Stimulated activated CD4-positive, alpha-beta T cell treated with anti-CD3 and anti-CD28 coated beads, Interleukin-4, amount 100 ng/mL, for 24 hours (primary cell): ENCODE data around the gene CAMK1D.
"Not testable (repeated sequence)": the region's sequence is repeated elsewhere in the genome, so short reads cannot be mapped to it uniquely, and the experiment has no call there.

ENCODE experiments used
- DNase-seq: peaks from one replicate; pipeline ENCODE4 v3.0.0-alpha.2; 2020

CAMK1D gene

GRCh38 chr10:12470719-12471118 is 121.4 kb downstream of the CAMK1D start:
- DNase-seq = no peak

GRCh38 chr10:12471135-12471534 is 121.8 kb downstream of the CAMK1D start:
- no peak for DNase-seq

- DNase-seq = no peak
Observed at GRCh38 chr10:12473491-12473890, 124.1 kb downstream of the CAMK1D start.

GRCh38 chr10:12474727-12475412 is 125.5 kb downstream of the CAMK1D start:
- DNase-seq = no peak

- no peak for DNase-seq
Observed at GRCh38 chr10:12476656-12477055, 127.3 kb downstream of the CAMK1D start.

GRCh38 chr10:12479437-12479844 is 130.1 kb downstream of the CAMK1D start:
- no peak for DNase-seq

- DNase-seq = no peak
Observed at GRCh38 chr10:12479924-12480323, 130.6 kb downstream of the CAMK1D start.

GRCh38 chr10:12480440-12480839 is 131.1 kb downstream of the CAMK1D start:
- DNase-seq = no peak

GRCh38 chr10:12481924-12482323 is 132.6 kb downstream of the CAMK1D start:
- no peak for DNase-seq

GRCh38 chr10:12482587-12482986 is 133.2 kb downstream of the CAMK1D start:
- no peak for DNase-seq

GRCh38 chr10:12484002-12484918 is 134.9 kb downstream of the CAMK1D start:
- DNase-seq = no peak

GRCh38 chr10:12484941-12485805 is 135.8 kb downstream of the CAMK1D start:
- peak; percentile 23 for DNase-seq

- DNase-seq = no peak
Observed at GRCh38 chr10:12487366-12487765, 138.0 kb downstream of the CAMK1D start.

- DNase-seq = no peak
Observed at GRCh38 chr10:12488626-12489025, 139.3 kb downstream of the CAMK1D start.

GRCh38 chr10:12489357-12489756 is 140.0 kb downstream of the CAMK1D start:
- no peak for DNase-seq

GRCh38 chr10:12489806-12490205 is 140.5 kb downstream of the CAMK1D start:
- DNase-seq = no peak

GRCh38 chr10:12490963-12491362 is 141.6 kb downstream of the CAMK1D start:
- no peak for DNase-seq

- no peak for DNase-seq
Observed at GRCh38 chr10:12491491-12491890, 142.1 kb downstream of the CAMK1D start.

- DNase-seq = no peak
Observed at GRCh38 chr10:12492016-12492415, 142.7 kb downstream of the CAMK1D start.

- DNase-seq = not testable (repeated sequence)
Observed at GRCh38 chr10:12497046-12497445, 147.7 kb downstream of the CAMK1D start.

GRCh38 chr10:12499076-12499986 is 150.0 kb downstream of the CAMK1D start:
- DNase-seq = no peak
